ENCODE data around the gene TCF7L1. TPM values are rescaled to one million over a fixed set of nuclear protein-coding genes. Genes with fewer than 3 reads are reported as not detected.

Gene TCF7L1
- total and polyA plus RNA-seq, 2 of the 13 experiments (the other 11 are each of a cell fraction or from before 2014, with no cell fraction given): 0.04 to 0.15 TPM

GRCh38 chr2:85251070-85251616 is 118.0 kb downstream of the TCF7L1 start:
- ChIA-PET CTCF (ENCODE audit: low intra/inter-chr PET ratio, low total read pairs) (no interaction called here), POLR2A (no interaction called here)
- TF ChIP-seq ARNTL (CRISPR knock-in tag; IDR thresholded peaks at IDR 0.05) (no peak), ZNF740 (CRISPR knock-in tag; IDR thresholded peaks at IDR 0.05) (no peak), JUN (CRISPR knock-in tag; IDR thresholded peaks at IDR 0.05) (no peak)
- intact Hi-C loops (cut with micrococcal nuclease; ENCODE audit: unreplicated experiment): no loop called here
- no peak for ATAC-seq
- no TSS peak for BruUV-seq (replicated peaks)
- Histone ChIP-seq H3K9ac (ENCODE audit: insufficient read depth, low read depth, low read length) (no peak overlapping the region), H3K27me3 (ENCODE audit: control insufficient read depth in 1 of 2, insufficient read depth in 2 of 2, low read length in 2 of 2) (peaks cover 0 to 58% of the 10 kb centered on the region in 2 experiments; a peak in 4 of 5 replicates), H3K4me1 (ENCODE audit: insufficient read depth, low read length) (peaks cover 7% of the 10 kb centered on the region), H3K4me2 (ENCODE audit: low read depth, low read length) (no peak overlapping the region), H3K79me2 (ENCODE audit: insufficient read depth, low read length) (no peaks in the 10 kb centered on the region), H3K27ac (ENCODE audit: extremely low read length, insufficient read depth, low read length) (no peak overlapping the region), H2AFZ (ENCODE audit: low read length) (no peak overlapping the region), H4K20me1 (ENCODE audit: insufficient read depth, low read length) (no peaks in the 10 kb centered on the region), H3K4me3 (replicated peaks in 1 of 3; ENCODE audit: insufficient read depth in 1 of 3, low read depth in 2 of 3, low read length in 3 of 3) (no peak overlapping the region), H3K36me3 (replicated peaks in 1 of 2; ENCODE audit: control insufficient read depth in 1 of 2, insufficient read depth in 2 of 2, low read length in 2 of 2) (no peaks in the 10 kb centered on the region), H3K9me3 (ENCODE audit: low read length) (no peaks in the 10 kb centered on the region)
- no peak for DNase-seq (ENCODE audit: low spot score)
- FAIRE-seq: no peak
- in situ Hi-C loops (cut with HindIII; ENCODE audit: extremely low pct_ligation_motif_present, low pct_unique_long_range_greater_than_20kb): no loop called here
- WGBS (ENCODE audit: low lambda C conversion rate): 33% methylated on average over 3 of the region's 3 CpGs

DNA sequence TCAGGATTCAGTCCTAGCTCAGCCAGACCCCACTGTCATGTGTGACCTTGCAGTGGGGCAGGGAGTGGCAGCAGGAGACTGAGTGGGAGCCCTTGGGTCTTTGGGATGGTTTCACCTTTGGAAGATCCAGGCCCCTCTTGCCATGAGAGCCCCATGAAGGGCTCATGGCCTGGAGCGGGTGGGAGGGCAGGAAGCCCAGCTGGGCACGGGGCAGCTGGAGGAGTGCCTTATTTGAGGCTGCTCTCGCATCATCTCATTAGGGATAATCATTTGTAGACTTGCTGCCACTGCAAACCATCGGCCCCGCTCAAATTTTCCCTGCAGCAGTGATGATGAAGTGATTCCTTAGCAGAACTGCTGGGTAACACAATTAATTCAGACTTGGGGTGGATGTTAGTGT is 120.7 kb downstream of the TCF7L1 start:
- intact Hi-C loops (cut with micrococcal nuclease; ENCODE audit: unreplicated experiment): no loop called here
- DNase-seq (ENCODE audit: low spot score) (no peak), ATAC-seq (no peak), FAIRE-seq (no peak)
- H3K4me3 ChIP-seq (replicated peaks in 1 of 3; ENCODE audit: insufficient read depth in 1 of 3, low read depth in 2 of 3, low read length in 3 of 3): no peak overlapping the region
- H3K4me1 ChIP-seq (ENCODE audit: insufficient read depth, low read length): peaks cover 20% of the 10 kb centered on the region
- H4K20me1 ChIP-seq (ENCODE audit: insufficient read depth, low read length): no peaks in the 10 kb centered on the region
- H3K4me2 ChIP-seq (ENCODE audit: low read depth, low read length): no peak overlapping the region
- POLR2A ChIA-PET: no interaction called here
- BruUV-seq (replicated peaks): no TSS peak
- H3K27ac ChIP-seq (ENCODE audit: extremely low read length, insufficient read depth, low read length): no peak overlapping the region
- no peak for TF ChIP-seq NCOA5 (CRISPR knock-in tag; IDR thresholded peaks at IDR 0.05)
- no peak for TF ChIP-seq EZH2 (conservative IDR thresholded peaks at IDR 0.05; ENCODE audit: low read depth, low read length)
- TF ChIP-seq SP5 (CRISPR knock-in tag; IDR thresholded peaks at IDR 0.05; ENCODE audit: borderline replicate concordance, low read depth): no peak
- TF ChIP-seq ZFP82 (CRISPR knock-in tag; IDR thresholded peaks at IDR 0.05; ENCODE audit: borderline replicate concordance): no peak
- TF ChIP-seq, protein P1, sequence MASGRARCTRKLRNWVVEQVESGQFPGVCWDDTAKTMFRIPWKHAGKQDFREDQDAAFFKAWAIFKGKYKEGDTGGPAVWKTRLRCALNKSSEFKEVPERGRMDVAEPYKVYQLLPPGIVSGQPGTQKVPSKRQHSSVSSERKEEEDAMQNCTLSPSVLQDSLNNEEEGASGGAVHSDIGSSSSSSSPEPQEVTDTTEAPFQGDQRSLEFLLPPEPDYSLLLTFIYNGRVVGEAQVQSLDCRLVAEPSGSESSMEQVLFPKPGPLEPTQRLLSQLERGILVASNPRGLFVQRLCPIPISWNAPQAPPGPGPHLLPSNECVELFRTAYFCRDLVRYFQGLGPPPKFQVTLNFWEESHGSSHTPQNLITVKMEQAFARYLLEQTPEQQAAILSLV (CRISPR knock-in tag; IDR thresholded peaks at IDR 0.05; ENCODE audit: borderline replicate concordance): no peak
- TF ChIP-seq ZNF232 (CRISPR knock-in tag; IDR thresholded peaks at IDR 0.05; ENCODE audit: borderline replicate concordance): no peak
- no peak for TF ChIP-seq NFKBIZ (CRISPR knock-in tag; IDR thresholded peaks at IDR 0.05)
- no peak for TF ChIP-seq ZNF574 (CRISPR knock-in tag; IDR thresholded peaks at IDR 0.05)
- no peak for TF ChIP-seq KDM2A (CRISPR knock-in tag; IDR thresholded peaks at IDR 0.05; ENCODE audit: borderline replicate concordance, low read depth)
- no peak for TF ChIP-seq NCOA2 (CRISPR knock-in tag; IDR thresholded peaks at IDR 0.05)
- no peak for TF ChIP-seq SIX1 (CRISPR knock-in tag; IDR thresholded peaks at IDR 0.05; ENCODE audit: borderline replicate concordance)
- TF ChIP-seq ATAD3A (CRISPR knock-in tag; IDR thresholded peaks at IDR 0.05): no peak
- TF ChIP-seq ZSCAN21 (CRISPR knock-in tag; IDR thresholded peaks at IDR 0.05; ENCODE audit: borderline replicate concordance): no peak
- no peak for TF ChIP-seq MXD4 (CRISPR knock-in tag; IDR thresholded peaks at IDR 0.05)
- H3K27me3 ChIP-seq (ENCODE audit: control insufficient read depth in 1 of 2, insufficient read depth in 2 of 2, low read length in 2 of 2): peaks cover 0 to 49% of the 10 kb centered on the region in 2 experiments; a peak in 4 of 5 replicates
- no peaks in the 10 kb centered on the region for H3K36me3 ChIP-seq (replicated peaks in 1 of 2; ENCODE audit: control insufficient read depth in 1 of 2, insufficient read depth in 2 of 2, low read length in 2 of 2)
- H3K9me3 ChIP-seq (ENCODE audit: low read length): no peaks in the 10 kb centered on the region
- no peaks in the 10 kb centered on the region for H3K79me2 ChIP-seq (ENCODE audit: insufficient read depth, low read length)
- 15% methylated on average over 5 of the region's 5 CpGs for WGBS (ENCODE audit: low lambda C conversion rate)
- in situ Hi-C loops (cut with HindIII; ENCODE audit: extremely low pct_ligation_motif_present, low pct_unique_long_range_greater_than_20kb): no loop called here
- no peak overlapping the region for H2AFZ ChIP-seq (ENCODE audit: low read length)
- CTCF ChIA-PET (ENCODE audit: low intra/inter-chr PET ratio, low total read pairs): no interaction called here
- no peak overlapping the region for H3K9ac ChIP-seq (ENCODE audit: insufficient read depth, low read depth, low read length)

All from HepG2 (cell line).